Measurements from ENCODE around the gene PLD5.
"Not testable (repeated sequence)": the region's sequence is repeated elsewhere in the genome, so short reads cannot be mapped to it uniquely, and the experiment has no call there.

Gene PLD5

DNA sequence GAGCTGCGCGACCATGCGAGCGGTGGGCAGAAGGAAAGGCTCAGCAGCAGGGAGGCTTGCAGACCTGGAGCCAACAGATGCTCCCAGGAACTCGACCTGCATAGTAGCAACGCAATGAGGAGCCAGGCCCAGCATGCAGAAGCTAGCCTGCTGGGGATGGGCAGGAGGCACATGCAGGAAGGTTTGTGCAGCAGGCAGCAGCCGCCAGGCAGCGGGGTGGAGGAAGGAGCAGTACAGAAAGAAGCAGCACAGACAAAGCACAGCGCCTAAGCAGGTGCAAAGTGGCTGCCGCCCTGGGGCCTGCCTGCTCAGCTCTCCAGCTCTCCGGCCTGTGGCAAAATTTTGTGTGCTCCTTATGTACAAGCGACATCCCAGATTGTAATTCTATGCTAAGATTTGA is 312.1 kb downstream of the PLD5 start:
- DNase-seq (ENCODE audit: low spot score): no peak

GRCh38 chr1:242211254-242212022 is 313.1 kb downstream of the PLD5 start:
- no peak for DNase-seq (ENCODE audit: low spot score)

- DNase-seq (ENCODE audit: low spot score): not testable (repeated sequence)
These were observed 314.2 kb downstream of the PLD5 start for GRCh38 chr1:242210316-242210715.

- no peak for DNase-seq (ENCODE audit: low spot score)
These were observed 315.4 kb downstream of the PLD5 start for GRCh38 chr1:242209063-242209462.

GRCh38 chr1:242208021-242208420 is 316.5 kb downstream of the PLD5 start:
- no peak for DNase-seq (ENCODE audit: low spot score)

DNA sequence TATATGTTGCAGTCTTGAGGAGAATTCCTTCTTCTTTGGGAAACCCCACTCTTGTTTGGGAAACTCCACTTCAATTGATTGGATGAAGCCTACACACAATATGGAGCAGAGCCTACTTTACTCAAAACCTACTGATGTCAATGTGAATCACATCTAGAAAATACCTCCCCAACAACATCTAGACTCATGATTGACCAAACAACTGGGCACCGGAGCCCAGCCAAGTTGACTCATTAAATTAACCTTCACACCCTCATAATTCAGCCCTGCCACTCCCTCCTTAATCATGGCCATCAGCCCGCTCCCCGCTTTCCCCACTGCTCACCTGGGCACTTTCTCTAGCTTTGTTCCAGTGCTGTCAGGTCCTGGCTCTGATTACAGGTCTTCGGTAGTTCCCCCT is 317.5 kb downstream of the PLD5 start:
- no peak for DNase-seq (ENCODE audit: low spot score)

GRCh38 chr1:242205622-242206489 is 318.6 kb downstream of the PLD5 start:
- DNase-seq (ENCODE audit: low spot score): no peak

- no peak for DNase-seq (ENCODE audit: low spot score)
These were observed 321.2 kb downstream of the PLD5 start for GRCh38 chr1:242203262-242203661.

DNA sequence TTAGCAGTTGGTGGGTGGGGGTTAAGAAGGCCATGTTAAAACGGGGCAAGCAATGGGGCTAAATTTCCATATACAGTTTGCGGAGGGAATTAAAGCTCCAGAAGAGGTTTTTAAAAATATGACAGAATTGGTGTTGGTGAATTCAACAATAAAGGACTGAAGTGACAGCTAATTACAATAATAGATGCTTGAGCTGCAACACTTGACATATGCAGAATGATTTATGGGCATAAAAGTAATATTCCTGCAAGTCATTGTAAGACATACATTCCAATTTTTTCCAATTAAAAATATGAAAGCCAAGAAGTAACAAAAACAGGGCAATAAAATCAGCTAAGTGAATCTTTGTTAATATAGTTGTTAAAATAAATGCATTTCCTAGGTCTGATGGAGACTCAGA is 323.4 kb downstream of the PLD5 start:
- no peak for DNase-seq (ENCODE audit: low spot score)

- no peak for DNase-seq (ENCODE audit: low spot score)
These were observed 324.6 kb downstream of the PLD5 start for GRCh38 chr1:242199776-242200458.

DNA sequence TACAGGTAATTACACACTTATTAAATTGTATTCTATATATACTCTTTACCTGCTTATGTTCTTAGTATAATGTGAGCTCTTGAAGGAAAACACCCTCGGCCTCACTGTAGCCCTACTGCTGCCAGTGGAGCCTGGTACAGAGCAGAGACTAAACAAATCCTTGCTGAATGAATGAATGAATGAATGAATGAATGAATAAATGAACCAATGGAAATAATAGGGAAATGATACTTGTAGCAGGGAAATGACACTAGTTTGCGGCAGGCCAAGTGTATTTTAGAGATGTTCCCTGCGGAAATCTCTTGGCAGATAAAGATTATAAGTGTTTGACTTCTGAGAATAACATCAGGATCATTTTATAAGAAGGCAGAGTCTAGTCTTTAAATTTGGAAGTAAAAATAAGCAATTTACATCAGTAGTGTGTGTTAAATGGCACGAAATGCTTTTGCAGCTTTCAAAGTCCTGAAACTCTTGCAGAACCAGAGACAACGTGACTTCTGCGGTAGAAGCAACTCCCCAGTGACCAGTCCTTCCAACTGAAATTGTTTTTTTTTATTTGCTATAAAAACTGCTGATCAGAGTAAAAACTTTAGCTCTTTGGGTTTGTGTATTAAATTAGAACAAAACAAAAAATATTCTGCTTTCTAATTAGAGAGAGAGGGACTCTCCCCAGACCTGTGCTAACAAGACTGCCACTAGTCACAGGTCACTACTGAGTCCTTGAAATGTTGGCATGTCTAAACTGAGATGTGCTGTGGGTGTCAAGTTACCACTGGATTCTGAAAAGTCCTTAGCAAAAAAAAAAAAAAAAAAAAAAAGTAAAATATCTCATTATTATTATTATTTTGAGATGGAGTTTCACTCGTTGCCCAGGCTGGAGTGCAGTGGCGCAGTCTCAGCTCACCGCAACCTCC is 326.3 kb downstream of the PLD5 start:
- no peak for DNase-seq (ENCODE audit: low spot score)

- DNase-seq (ENCODE audit: low spot score): no peak
These were observed 327.6 kb downstream of the PLD5 start for GRCh38 chr1:242196914-242197313.

- no peak for DNase-seq (ENCODE audit: low spot score)
These were observed 328.4 kb downstream of the PLD5 start for GRCh38 chr1:242196101-242196500.

DNA sequence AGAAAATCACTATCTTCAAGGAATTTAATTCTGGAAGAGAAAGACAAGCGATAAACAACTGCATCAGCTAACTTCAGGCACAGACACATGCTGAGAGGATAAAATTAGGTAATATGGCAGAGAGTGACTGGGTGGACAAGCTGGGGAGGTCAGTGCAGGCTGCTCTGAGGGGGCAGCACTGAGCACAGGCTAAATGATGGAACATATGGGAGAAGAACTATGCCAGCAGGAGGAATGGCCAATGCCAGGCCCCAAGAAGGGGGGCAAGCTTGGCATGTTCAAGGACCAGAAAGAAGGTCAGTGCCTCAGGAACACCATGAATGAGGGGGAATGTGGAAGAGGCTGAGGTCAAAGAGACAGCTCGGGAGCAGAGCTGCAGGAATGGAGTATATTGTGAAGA is 334.9 kb downstream of the PLD5 start:
- no peak for DNase-seq (ENCODE audit: low spot score)

- no peak for DNase-seq (ENCODE audit: low spot score)
These were observed 336.7 kb downstream of the PLD5 start for GRCh38 chr1:242187816-242188215.

DNA sequence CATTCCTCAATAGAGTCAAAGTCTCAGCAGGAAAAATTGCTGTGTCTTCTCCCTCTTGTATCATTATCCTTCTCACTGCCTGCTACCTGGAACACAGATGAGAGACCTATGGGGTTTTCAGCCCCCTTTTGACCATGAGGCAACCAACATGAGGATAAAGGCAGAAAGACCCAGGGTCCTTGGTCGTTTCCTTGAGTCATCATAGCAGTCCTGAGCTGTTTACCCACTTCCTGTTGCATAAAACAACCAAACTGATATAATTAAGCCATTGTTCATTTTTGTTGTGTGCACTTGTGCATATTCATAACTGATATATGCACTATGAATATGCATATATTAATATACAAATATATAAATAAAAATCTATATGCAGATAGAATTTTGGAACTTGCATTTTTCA is 337.3 kb downstream of the PLD5 start:
- DNase-seq (ENCODE audit: low spot score): no peak

GRCh38 chr1:242185731-242186130 is 338.8 kb downstream of the PLD5 start:
- DNase-seq (ENCODE audit: low spot score): no peak

DNA sequence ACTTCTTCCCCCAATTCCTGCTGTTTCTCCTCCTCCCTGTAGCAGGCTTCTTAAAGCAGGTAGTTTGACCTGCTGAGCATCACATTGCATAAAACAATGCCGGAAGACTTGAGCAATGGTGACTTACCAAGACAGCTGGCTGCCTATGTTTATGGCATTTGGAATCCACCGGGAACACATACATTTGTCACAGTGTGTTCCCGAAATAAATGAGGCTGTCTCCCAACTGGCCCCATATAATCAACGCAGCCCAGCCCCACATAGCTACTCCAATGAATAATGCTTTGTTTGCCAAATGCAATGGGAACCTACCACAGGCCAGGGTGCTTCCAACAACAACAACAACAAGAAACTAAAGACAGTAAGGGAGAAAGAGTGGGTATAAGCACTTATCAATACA is 339.5 kb downstream of the PLD5 start:
- no peak for DNase-seq (ENCODE audit: low spot score)

DNA sequence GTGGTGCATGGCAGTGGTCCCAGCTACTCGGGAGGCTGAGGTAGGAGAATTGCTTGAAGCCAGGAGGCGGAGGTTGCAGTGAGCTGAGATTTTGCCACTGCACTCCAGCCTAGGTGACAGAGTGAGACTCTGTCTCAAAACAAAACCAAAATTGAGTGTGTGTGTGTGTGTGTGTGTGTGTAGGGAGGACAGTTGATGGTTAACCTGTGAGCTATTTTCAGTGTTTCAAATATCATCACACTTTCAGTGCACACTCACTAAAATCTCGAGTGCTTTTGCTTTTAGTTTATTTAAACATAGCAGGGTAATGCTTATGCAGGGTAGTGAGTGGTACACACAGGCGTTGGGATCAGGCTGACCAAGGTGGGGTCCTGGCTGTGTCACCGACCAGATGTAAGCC is 344.7 kb downstream of the PLD5 start:
- DNase-seq (ENCODE audit: low spot score): not testable (repeated sequence)

DNA sequence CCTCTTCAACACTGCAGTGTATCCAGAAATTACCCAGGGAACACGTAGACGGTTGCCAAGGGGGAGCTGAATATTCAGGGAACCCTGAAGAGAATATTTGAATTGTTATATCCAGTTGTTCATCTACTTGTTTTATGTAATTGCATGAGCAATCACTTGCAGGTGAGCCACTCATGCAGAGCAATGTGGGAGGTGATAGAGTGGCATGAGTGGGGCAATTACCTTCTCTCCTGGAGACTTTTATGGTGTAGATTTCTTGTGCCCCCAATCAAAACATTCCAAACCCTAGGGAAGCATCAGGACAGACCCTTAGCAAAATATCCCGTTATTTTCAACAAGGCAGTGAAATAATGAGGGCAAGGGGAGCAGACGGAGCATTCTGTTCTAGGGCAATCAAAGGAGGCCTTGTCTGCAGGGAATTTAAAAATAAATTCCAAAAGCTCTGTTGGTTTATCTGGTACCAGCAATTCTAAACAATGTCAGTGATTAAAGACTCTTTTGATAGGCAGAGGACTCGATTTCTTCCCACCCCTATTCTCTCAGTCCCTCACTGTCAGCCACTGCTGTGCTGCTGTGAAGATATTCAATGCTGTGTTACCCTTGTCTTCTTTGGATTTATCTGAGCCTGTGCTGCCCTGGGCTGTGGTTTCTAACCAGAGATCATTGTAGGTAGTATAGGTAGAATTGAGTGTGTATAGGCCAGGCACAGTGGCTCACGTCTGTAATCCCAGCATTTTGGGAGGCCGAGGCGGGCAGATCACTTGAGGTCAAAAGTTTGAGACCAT is 345.4 kb downstream of the PLD5 start:
- DNase-seq (ENCODE audit: low spot score): no peak

DNA sequence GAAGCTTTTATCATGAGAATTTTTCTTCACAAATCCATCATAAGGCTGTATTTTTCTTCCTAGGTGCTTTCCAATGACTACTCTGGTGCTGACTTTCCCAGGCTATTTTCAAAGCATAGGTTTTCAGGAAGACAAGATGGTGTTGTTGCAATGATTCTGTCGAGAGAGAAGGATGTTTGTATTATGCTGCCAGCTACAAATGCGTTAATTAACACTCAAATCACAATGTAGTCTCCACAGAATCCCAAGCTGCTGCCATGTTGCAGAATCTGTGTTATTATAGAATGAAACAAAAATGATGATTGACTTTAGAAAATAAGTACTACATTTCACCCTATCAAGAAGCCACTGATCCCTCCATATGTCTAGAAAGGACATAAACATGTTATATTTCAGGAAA is 346.1 kb downstream of the PLD5 start:
- DNase-seq (ENCODE audit: low spot score): no peak

All from AG08396 (cell line).